Measurements from ENCODE around the gene SHISA7. TPM values are rescaled to one million over a fixed set of nuclear protein-coding genes. Genes with fewer than 3 reads are reported as not detected.

The SHISA7 gene
- total RNA-seq, 4 donors from 2014 or later = not detected

DNA sequence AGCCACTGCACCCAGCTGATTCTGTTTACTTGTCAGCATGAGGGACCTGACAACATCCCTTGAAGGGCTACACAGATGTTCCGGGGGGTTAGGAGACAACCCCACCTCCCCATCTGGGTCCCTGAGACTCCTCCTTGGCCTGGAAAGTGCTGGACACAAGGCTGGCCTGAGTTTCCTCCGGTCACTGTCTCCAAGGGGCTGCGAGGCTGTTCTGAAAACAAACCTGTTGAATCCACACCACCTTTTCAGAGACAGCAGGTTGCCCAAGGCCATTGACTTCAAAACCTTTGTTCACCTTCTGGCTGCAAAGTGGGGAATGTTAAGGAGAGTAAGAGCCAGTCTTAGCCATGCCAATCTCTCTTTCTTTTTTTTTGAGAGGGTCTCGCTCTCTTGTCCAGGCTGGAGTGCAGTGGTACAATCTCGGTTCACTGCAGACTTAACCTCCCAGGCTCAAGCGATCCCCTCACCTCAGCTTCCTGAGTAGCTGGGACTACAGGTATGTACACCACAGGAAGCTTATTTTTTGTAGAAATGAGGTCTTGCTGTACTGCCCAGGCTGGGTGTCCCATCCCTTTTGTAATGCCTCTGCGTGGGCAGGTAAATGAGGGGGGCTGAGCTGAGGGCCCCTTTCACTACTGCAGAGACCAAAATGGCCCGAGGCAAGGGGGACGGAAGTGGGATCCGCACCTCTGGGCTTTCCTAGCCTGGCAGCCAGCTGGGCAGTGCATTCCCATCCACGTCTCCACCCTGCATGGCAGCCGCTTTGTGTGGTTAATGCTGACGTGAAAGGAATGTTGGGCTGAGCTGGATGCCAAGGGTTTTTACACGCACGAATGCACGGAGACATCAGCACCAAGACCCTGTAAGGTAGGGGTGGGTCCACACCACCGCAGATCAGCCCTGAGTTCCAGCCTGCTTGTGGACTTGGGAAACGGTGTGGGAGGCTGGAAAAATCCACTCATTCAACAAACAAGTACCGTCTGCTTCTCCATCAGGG lies 31.5 kb upstream of the SHISA7 start:
- no peaks in the 10 kb centered on the region for H3K36me3 ChIP-seq
- intact Hi-C loops (cut with DNase I; ENCODE audit: low total_unique reads) = no loop called here

DNA sequence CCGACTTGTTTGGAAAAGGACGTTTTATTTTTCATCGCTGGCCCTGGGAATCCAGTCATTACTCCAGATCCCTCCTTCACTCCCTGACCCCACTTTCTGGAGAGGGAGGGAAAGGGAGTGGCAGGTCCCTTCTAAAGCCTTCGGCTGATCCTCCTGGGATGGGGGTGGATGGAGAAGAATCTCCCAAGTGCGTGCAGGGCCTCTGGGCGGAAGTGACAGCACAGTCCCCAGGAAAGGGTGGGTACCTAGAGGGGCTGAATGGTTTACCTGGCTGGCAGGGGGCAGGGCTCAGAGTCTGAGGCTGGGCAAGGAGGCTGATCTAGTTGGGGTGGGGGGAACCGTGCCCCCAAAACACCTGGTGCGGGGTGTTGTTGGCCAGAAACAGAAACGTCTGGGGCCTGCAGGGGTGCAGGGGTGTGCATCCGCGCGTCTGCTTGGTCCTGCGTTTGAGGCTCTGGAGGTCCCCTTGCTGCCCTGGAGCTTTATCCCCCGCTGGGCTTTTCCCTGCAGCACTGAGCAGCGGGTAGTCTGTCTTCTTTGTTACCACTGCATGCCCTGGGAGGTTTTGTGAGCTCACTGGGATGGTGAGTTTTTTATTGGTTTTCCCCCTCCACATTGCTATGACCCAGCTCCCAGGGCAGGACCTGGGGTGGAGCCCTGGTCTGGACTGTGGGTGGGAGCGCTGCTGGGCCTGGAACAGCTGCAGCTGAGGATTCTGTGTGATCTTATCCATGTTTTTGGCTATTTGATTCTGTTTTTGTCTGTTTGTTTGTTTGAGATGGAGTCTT lies 30.3 kb upstream of the SHISA7 start:
- Histone ChIP-seq H3K27me3 (no peaks in the 10 kb centered on the region), H3K27ac (peak overlapping the region; percentile 27 to 48), H3K36me3 (no peaks in the 10 kb centered on the region), H3K4me1 (peaks cover 0 to 7% of the 10 kb centered on the region in 2 donors), H3K9me3 (no peaks in the 10 kb centered on the region), H3K4me3 (no peak overlapping the region)
- intact Hi-C loops (cut with DNase I; ENCODE audit: low total_unique reads) = no loop called here
- TF ChIP-seq, protein P1, sequence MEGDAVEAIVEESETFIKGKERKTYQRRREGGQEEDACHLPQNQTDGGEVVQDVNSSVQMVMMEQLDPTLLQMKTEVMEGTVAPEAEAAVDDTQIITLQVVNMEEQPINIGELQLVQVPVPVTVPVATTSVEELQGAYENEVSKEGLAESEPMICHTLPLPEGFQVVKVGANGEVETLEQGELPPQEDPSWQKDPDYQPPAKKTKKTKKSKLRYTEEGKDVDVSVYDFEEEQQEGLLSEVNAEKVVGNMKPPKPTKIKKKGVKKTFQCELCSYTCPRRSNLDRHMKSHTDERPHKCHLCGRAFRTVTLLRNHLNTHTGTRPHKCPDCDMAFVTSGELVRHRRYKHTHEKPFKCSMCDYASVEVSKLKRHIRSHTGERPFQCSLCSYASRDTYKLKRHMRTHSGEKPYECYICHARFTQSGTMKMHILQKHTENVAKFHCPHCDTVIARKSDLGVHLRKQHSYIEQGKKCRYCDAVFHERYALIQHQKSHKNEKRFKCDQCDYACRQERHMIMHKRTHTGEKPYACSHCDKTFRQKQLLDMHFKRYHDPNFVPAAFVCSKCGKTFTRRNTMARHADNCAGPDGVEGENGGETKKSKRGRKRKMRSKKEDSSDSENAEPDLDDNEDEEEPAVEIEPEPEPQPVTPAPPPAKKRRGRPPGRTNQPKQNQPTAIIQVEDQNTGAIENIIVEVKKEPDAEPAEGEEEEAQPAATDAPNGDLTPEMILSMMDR (IDR thresholded peaks at IDR 0.05) = no peak
- no peak for TF ChIP-seq POLR2A (IDR thresholded peaks at IDR 0.05)
- no peak for DNase-seq

More for the DNA sequence above, 31.5 kb upstream of the SHISA7 start:
- H3K4me1 ChIP-seq = peaks cover 0 to 7% of the 10 kb centered on the region in 2 donors
- no peak overlapping the region for H3K4me3 ChIP-seq
- DNase-seq = no peak
- H3K27me3 ChIP-seq = no peaks in the 10 kb centered on the region
- H3K9me3 ChIP-seq = no peaks in the 10 kb centered on the region
- TF ChIP-seq, protein P1 (IDR thresholded peaks at IDR 0.05) = no peak
- no peak for TF ChIP-seq POLR2A (IDR thresholded peaks at IDR 0.05)
- peak overlapping the region; percentile 27 to 48 for H3K27ac ChIP-seq

DNA sequence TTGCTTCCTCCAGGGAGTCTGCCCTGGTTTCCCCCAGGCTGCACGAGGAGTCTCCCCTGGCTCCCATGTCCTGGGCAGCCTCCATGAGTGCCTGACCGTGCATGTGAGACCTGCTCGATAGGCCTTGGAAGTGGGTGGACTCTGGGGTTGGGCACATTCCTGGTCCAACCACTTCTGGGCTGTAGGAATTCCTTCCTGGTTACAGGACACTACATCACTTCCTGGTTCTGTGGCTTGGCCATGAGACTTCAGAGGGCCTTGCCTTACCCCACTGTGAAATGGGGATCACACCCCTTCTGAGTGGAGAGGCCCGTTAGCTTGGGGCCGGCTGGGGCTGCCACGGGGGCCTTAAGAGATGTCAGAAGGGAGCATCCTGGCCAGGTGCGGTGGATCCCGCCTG lies 29.4 kb upstream of the SHISA7 start:
- no peak for DNase-seq
- intact Hi-C loops (cut with DNase I; ENCODE audit: low total_unique reads) = no loop called here
- Histone ChIP-seq H3K4me1 (peaks cover 0 to 7% of the 10 kb centered on the region in 2 donors), H3K9me3 (no peaks in the 10 kb centered on the region), H3K4me3 (no peak overlapping the region), H3K36me3 (no peaks in the 10 kb centered on the region), H3K27ac (peak overlapping the region in 1 of 2 donors; percentile 48), H3K27me3 (no peaks in the 10 kb centered on the region)
- TF ChIP-seq, protein P1 (IDR thresholded peaks at IDR 0.05) = no peak
- no peak for TF ChIP-seq POLR2A (IDR thresholded peaks at IDR 0.05)

DNA sequence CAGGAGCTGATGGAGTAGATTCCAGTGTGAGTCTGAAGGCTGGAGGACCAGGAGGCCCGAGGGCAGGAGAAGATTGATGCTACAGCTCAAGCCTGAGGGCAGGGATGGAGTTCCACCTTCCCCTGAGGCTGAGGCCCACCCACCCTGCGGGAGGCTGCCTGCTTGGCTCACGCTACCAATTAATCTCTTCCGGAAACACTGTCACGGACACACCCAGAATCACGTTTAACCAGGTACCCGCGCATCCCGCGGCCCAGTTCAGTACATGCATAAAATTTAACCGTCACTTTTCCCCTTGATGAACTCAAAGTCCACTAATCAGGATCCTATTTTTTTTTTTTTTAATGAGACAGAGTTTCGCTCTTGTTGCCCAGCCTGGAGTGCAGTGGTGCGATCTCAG lies 28.2 kb upstream of the SHISA7 start:
- DNase-seq = no peak
- Histone ChIP-seq H3K4me1 (peaks cover 0 to 7% of the 10 kb centered on the region in 2 donors), H3K27ac (no peak overlapping the region), H3K9me3 (no peaks in the 10 kb centered on the region), H3K27me3 (no peaks in the 10 kb centered on the region), H3K36me3 (no peaks in the 10 kb centered on the region), H3K4me3 (no peak overlapping the region)
- intact Hi-C loops (cut with DNase I; ENCODE audit: low total_unique reads) = no loop called here
- TF ChIP-seq, protein P1 (IDR thresholded peaks at IDR 0.05) = no peak
- no peak for TF ChIP-seq POLR2A (IDR thresholded peaks at IDR 0.05)

Data from uterus (tissue), 4 donors.